T-helper 1 cell (primary cell): ENCODE results near the gene LINGO1.

Source experiments
- DNase-seq, 5 donors: peaks; one replicate each; pipeline ENCODE4 v3.0.0-alpha.2; 2012 to 2020

Gene LINGO1

DNA sequence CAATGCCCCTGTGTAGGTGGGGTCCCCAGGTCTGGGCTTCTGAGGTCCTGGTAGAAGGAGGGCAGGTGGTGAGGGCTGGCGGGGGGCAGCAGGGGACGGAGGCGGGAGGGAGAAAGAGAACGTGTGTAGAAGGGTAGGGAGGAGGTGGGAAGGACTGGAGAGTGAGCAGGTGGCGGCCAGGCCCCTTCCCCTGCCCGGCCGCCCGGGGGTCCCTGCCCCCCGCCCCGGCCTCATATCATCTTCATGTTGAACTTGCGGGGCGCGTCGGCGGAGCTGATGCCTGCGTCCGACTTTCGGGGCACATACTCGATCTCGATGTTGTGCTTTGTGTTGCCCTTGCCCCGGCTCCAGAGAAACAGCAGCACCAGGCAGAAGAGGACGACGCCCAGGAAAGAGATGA, 18.9 kb downstream of the LINGO1 start:
- DNase-seq, result no peak

DNA sequence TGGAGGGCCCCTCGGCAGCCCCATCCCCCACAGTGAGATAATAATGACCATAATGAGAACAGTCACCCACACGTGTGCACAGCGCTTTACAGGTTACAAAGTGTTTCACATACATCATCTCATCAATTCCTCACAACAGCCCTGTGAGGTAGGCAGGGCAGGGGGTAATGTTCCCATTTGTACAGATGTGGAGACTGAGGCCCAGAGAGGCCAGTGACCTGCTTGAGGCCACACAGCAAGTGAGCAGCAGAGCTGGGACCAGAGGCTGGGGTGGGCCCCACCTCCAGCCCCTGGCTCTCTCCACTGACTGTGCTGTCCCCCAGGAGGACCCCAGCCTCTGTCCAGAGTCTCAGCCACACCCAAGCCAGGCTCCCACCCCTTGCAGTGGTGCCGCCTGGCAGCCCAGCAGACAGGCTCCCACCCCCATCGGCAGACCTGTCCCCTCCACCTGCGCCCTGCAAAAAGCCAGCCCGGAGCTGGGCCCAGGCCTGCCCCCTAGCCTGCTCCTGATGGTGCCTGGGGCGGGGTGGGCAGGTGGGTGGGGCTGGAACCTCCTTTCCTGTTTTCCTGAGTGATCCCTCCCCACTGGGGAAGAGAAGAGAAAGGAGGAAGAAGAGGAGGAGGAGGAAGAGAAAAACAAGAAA, 19.6 kb downstream of the LINGO1 start:
- no peak for DNase-seq

DNA sequence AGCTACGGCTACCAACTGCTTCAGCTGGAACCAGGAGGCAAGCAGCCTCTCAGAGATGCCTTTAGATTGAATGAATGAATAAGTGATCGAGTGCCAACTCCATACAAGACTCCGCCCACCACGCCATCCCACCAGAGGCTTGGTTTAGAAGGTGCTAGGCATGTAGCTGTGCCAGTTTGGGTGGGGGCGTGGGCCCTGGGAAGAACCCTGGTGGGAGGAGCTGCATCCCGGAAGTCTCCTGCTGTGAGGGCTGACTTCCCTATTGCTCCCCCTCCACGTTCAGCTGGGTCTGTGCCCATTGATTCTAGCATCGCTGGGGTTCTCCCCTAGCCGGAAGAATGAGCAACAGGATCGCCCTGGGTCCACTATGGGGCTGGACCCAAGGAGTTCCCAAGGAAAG, 20.9 kb downstream of the LINGO1 start:
- no peak for DNase-seq

DNA sequence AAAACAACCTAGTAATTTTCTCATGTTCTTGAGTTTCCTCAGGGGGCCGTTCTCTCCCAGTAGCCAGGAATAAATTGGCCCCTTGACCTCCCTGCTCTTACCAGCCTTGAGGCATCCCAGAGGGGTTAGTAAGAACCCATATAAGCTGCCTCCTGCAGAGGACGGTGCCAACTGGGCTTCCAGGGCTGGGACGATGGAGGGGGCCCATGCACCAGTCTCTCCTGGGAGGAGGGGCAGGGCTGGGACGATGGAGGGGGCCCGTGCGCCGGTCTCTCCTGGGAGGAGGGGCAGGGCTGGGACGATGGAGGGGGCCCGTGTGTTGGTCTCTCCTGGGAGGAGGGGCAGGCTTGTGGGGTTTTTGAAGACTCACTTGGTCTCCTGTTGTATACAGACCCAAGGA, 22.0 kb downstream of the LINGO1 start:
- no peak for DNase-seq

DNA sequence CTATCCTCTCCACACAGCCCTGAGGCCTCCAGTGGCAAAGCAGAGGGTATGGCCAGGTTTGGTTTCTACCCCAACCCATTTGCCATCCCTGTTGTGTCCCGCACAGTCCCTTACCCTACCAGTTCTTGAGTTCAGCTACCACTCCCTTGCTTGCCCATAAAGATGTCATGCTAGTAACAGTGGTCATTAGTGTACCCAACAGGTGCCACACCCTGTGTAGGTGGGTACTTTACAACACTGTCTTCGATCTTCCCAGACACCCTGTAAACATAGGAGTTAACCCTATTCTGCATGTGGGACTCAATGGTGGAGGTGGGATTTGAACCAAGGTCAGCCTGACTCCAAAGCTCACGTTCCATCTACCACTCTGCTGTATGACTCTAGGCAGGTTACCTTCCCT, 23.2 kb downstream of the LINGO1 start:
- DNase-seq, result no peak

GRCh38 chr15:77608774-77609173, 23.9 kb downstream of the LINGO1 start:
- DNase-seq, result no peak

DNA sequence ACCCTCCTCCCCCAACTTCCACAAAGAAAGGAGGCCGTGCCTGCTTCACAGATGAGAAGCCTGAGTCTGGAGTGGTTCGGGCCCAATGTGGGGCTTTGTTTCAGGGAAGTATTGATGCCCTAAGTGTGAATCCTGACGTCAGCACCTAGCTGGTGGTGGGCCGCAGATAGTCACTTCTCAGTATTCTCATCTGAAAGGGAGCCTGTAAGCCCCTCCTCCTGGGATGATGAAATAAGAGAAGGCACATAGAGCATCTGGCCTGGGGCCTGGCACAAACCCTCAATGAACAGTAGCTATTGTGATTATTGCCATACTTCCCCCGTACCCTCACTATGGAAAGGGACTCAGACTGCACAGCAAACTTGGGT, 24.8 kb downstream of the LINGO1 start:
- no peak for DNase-seq

DNA sequence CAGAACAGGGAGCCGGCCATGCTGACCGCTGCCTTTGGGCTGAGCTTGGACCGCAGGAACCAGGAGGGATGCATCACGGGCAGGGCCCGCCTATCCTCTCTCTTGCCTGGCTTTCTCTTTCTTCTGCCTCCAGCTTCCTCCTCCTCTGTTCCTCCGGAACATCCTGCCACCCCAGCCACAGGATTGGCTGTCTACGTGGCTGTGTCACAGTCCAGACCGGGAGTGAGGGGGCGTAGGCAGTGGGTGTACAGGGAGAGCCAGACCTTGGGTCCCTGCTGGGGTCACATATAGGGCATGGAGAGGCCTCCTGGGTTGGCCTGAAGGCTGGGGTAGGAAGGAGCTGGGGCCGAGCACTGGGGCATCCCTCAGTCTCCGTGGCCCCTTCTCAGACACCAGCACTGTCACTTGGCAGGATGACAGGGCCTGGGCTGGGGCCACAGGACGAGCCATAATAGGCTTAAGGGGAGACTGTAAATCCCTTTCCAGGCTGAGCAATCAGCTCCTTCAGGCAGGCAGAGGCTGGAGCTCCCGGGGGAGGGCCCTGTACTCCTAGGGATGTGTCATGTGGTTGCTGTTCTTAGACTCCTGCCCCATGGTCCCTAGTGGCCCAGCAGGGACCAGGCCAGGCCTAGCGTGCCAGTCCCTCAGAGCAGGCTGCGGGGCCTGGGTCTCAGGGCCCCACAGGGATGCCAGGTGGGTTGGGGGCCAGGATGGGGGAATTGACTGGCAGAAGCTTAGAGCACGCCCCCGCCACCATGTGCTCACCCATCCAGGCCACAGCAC, 25.4 kb downstream of the LINGO1 start:
- DNase-seq, result no peak

GRCh38 chr15:77606142-77607034, 26.3 kb downstream of the LINGO1 start:
- DNase-seq, result no peak

- DNase-seq, result no peak
These were observed 27.2 kb downstream of the LINGO1 start for GRCh38 chr15:77605547-77605946.

- no peak for DNase-seq
These were observed 27.7 kb downstream of the LINGO1 start for GRCh38 chr15:77604973-77605372.

DNA sequence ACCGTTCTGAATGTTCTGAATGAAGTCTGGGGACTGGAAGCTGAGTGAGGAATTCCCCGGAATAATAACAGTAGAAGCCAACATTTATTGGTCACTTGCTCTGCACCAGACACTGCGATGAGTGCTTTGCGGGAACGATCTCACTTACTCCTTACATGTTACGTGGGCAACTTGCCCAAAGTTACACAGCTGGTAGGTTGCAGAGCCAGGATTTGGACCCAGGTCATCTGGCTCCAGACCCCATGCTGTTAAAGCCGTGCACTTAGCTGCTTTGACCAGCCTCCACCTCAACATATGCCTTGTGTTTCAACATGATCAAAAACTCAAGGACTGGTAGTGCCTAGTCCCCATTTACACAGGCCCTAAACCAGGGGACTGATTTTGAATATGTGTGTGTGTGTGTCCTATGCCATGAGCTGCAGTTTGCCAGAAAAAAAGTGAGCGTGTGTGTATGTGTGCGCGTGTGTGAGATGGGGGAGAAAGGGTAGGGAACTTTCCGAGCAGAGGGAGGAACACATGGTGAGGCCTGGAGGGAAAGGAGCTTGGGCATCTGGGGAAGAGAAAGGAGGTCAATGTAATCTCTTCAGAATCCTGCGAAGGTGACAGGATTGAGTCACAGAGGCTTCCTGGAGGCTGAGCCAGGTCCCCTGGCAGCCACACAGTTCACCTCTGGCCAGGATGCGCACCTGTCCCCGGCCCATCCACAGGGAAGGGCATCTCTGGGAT, 28.9 kb downstream of the LINGO1 start:
- DNase-seq, result no peak

DNA sequence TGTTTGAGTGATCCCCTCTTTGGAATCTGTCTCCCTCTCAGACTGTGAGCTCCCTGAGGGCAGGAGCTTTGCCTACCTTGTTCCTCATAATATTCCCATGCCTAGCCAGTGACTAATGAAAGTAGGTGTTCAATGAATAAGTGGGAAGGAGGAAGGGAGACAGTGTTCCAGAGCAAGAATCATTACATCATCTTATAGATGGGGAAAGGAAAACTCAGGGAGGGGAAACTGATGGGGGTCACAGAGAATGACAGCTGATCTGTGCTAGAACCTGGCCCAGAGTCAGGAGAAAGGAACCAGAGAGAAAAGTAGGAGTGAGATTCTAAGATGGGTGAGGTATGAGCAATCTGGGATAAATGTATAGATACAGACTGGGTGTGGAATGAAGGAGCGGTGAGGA, 29.9 kb downstream of the LINGO1 start:
- no peak for DNase-seq

DNA sequence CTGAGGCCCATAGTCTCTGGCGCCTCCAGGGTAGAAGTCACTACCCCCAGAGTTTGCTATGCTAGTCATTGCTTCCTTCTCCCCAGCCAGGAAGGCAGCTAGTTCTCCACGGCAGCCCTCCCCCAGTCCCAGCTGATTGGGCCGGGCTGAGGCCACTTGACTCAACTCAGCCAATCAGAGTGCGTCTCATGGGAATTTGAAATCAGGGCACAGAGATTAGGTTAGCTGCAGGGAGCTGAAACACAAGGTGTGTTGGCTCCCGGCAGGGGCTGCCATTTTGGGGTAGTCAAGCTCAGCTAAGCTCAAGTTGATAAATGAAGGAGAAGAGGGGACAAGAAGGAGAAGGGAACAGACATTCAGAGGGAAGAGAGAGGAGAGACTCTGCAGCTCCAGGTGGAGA, 32.8 kb downstream of the LINGO1 start:
- DNase-seq, result no peak

DNA sequence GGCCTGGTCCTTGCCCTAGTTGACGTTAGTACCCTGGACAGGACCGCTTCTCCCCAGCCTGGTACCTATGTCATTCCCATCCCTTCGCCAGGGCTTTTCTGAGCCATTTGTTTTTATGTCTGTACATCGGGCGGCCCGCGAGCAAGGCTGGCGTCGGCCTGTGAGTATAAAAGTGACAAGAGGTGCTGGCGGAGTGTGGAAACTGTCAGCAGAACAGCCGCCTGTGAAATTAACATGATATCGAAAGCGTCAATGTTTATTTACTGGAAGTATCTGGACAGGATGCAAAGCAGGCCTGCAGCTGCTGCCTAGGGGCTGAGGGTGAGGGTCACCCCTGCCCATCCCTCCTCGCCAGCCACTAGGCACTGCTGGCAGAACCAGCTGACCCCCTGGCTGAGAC, 33.4 kb downstream of the LINGO1 start:
- no peak for DNase-seq

DNA sequence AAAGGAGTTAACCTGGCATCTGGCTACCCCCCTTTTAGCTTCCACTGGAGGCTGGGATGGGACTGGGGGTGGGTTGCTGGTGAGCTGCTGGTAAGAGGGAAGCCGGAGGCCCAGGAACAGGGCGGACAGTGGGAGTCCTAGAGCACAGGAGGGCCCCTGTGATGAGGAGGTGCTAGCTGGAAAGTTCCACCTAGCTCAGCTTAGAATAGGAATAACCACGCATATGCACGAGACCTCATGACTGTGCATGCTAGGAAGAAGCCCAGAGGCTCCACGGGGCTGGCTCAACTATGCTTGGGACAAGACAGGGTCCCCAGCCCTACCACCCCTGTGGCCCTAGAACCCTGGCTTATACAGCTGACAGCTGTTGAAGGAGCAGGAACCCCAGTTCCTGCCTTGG, 34.1 kb downstream of the LINGO1 start:
- no peak for DNase-seq

DNA sequence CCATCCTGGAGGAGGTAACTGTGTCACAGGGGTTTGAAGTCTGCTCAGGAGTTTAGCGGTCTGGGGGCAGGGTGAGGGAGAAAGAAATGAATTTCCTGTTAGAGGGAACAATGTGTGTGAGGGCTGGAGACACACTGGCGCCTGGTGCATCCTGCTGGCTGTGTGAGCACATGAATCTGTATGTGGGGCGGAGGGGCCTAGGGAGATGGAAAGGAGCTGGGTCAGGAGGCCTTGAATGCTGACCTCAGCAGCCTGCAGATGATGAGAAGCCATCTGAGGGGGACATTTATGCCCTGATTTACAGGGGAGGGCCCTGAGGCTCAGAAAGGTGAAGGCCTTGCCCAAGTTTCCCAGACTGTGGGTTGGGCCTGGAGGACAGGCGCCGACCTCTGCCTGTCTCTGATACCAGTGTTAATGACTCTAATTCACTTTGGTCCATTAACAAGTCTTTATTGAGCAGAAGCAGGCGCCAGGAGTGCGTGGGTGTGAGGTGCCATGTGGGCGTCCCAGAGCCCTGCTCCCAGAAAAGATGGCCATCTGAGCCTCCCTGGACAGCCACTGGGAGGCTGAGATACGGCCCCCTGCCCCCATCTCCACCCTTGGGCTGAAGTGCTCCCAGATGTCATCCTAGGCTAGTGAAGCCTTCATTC, 34.8 kb downstream of the LINGO1 start:
- DNase-seq, result no peak

DNA sequence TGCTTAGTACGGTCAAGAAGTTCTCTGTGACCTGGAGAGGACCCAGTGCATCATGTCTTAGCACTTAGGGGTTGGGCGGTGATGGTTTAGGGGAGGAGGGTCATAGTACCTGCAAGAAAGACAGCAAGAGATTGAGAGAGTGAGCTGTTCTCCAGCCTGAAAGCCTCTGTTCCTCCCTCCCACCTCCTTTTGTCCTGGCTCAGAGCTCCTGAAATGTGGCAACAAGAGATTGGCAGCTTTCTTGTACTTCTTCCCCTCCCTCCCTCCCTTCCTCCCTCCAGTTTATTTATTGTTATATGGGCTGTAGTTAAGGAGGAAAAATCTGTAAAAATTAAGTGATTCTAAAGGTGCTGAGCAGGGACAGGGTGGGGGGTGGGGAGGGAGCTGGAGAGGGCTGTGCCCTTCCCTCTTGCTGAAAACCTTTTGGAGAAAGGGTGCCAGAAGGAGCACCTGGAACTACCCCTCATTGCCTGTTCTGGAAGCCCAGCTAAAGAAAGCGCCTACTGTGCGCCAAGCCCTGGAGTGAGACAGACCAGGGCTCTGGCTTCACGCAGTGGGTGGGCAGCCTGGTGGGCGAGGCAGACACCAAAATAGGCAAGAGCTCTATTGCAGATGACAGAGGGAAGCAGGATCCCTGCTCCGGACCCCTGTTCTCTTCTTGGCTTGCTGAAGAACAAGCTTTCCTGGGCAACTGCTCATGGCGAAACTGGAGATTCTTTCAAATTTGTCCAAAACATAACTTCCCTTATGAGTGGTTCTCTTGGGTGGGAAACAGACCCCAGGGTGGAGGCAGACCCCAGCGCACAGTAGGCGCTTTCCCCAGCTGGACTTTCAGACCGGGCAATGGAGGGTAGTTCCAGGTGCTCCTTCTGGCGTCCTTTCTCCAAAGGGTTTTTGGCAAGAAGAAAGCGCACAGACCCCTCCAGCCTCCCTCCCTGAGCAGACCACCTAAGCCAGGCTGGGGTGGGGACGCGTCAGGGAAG, 35.6 kb downstream of the LINGO1 start:
- DNase-seq, result no peak

- no peak for DNase-seq
These were observed 37.5 kb downstream of the LINGO1 start for GRCh38 chr15:77595231-77595630.

GRCh38 chr15:77592758-77593157, 40.0 kb downstream of the LINGO1 start:
- no peak for DNase-seq

DNA sequence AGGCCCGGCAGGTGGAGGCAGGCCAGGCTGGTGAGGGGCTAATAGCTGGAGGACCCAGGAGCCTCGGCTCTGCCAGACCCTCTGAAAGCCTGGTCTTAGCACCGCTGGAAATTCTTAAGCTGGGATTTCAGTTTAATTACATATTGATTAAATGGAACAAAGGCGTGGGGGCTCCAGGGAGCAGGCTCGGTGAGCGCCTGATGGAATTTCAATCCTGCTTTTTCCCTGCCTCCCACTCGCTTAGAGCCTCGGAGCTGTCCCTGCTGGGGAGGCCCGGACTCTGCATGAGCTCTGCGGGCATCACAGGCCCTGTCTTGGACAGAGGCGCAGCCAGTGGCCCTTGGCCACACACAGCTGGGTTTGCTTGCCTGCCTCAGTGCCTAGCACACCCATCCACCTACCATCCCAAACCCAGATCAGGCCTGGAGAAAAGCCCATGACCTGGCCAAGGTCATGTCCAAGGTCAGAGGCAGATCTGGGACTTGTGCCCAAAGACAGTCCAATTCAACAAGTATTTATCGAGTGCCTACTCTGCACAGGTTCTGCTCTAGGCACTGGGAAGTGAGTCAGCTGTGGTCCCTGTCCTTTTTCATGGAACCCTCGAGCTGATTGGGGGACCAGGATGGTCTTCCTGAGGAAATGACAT, 40.6 kb downstream of the LINGO1 start:
- no peak for DNase-seq
